ENCODE data around the gene CCDC71L. TPM values are rescaled to one million over a fixed set of nuclear protein-coding genes. Genes with fewer than 3 reads are reported as not detected.

CCDC71L gene
- polyA plus RNA-seq, 1 donor from 2014 or later = 38.3 TPM

- Histone ChIP-seq H3K9me2 (ENCODE audit: insufficient read depth, low read length) (no peaks in the 10 kb centered on the region), H3K27me3 (ENCODE audit: insufficient read depth, low read depth, low read length) (no peaks in the 10 kb centered on the region), H3K9me3 (ENCODE audit: low read length) (no peaks in the 10 kb centered on the region), H3K9ac (ENCODE audit: low read length) (no peak overlapping the region), H3K79me2 (replicated peaks; ENCODE audit: insufficient read depth, low read length) (no peaks in the 10 kb centered on the region), H3K4me2 (ENCODE audit: low read length) (no peak overlapping the region), H3K36me3 (ENCODE audit: insufficient read depth, low read length) (no peaks in the 10 kb centered on the region), H3K27ac (ENCODE audit: low read length) (no peak overlapping the region), H3K4me3 (ENCODE audit: low read length) (no peak overlapping the region), H2AFZ (ENCODE audit: low read depth, low read length) (no peak overlapping the region), H3F3A (ENCODE audit: insufficient read depth, low read length, poor library complexity, severe bottlenecking) (no peaks in the 10 kb centered on the region), H4K20me1 (ENCODE audit: insufficient read depth) (no peaks in the 10 kb centered on the region)
- no peak for TF ChIP-seq RAD21 (conservative IDR thresholded peaks at IDR 0.05)
- TF ChIP-seq EP300 (conservative IDR thresholded peaks at IDR 0.05; ENCODE audit: poor library complexity, severe bottlenecking) = no peak
- TF ChIP-seq EZH2 (IDR thresholded peaks at IDR 0.05; ENCODE audit: borderline replicate concordance, insufficient read depth, low read length, poor library complexity, severe bottlenecking) = no peak
- no peak for TF ChIP-seq MXI1 (conservative IDR thresholded peaks at IDR 0.05; ENCODE audit: poor library complexity, severe bottlenecking)
- TF ChIP-seq TAF1 (IDR thresholded peaks at IDR 0.05; ENCODE audit: low read depth) = no peak
- TF ChIP-seq SMC3 (conservative IDR thresholded peaks at IDR 0.05; ENCODE audit: poor library complexity) = no peak
- TF ChIP-seq, protein P1, sequence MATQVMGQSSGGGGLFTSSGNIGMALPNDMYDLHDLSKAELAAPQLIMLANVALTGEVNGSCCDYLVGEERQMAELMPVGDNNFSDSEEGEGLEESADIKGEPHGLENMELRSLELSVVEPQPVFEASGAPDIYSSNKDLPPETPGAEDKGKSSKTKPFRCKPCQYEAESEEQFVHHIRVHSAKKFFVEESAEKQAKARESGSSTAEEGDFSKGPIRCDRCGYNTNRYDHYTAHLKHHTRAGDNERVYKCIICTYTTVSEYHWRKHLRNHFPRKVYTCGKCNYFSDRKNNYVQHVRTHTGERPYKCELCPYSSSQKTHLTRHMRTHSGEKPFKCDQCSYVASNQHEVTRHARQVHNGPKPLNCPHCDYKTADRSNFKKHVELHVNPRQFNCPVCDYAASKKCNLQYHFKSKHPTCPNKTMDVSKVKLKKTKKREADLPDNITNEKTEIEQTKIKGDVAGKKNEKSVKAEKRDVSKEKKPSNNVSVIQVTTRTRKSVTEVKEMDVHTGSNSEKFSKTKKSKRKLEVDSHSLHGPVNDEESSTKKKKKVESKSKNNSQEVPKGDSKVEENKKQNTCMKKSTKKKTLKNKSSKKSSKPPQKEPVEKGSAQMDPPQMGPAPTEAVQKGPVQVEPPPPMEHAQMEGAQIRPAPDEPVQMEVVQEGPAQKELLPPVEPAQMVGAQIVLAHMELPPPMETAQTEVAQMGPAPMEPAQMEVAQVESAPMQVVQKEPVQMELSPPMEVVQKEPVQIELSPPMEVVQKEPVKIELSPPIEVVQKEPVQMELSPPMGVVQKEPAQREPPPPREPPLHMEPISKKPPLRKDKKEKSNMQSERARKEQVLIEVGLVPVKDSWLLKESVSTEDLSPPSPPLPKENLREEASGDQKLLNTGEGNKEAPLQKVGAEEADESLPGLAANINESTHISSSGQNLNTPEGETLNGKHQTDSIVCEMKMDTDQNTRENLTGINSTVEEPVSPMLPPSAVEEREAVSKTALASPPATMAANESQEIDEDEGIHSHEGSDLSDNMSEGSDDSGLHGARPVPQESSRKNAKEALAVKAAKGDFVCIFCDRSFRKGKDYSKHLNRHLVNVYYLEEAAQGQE (IDR thresholded peaks at IDR 0.05; ENCODE audit: borderline replicate concordance) = no peak
- TF ChIP-seq POLR2AphosphoS5 (IDR thresholded peaks at IDR 0.05) = no peak
- TF ChIP-seq CTCF (IDR thresholded peaks at IDR 0.05; ENCODE audit: poor library complexity, severe bottlenecking) = no peak
These were observed 5.4 kb upstream of the CCDC71L start for GRCh38 chr7:106666353-106666752.

DNA sequence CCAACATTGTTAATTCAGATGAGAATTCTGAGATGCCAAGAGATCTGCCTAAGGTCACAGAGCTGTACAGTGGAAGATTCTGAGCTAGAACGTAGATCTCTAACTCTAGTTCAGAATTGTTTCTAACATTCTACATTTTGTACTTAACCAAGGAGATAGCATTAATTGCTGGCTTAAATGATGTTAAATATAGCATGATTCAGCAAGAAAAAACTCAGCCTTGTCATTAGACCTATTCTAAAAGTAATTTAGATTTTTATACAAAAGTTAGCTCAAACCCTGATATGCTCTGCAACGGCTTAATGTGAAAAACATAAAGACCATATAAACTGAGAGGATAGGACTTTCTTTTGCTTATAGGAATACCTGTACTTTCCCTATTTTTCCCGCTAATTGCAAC lies 3.4 kb upstream of the CCDC71L start:
- TF ChIP-seq, protein P1 (IDR thresholded peaks at IDR 0.05; ENCODE audit: borderline replicate concordance) = no peak
- TF ChIP-seq SMC3 (conservative IDR thresholded peaks at IDR 0.05; ENCODE audit: poor library complexity) (no peak), MXI1 (conservative IDR thresholded peaks at IDR 0.05; ENCODE audit: poor library complexity, severe bottlenecking) (no peak), TAF1 (IDR thresholded peaks at IDR 0.05; ENCODE audit: low read depth) (no peak), EP300 (conservative IDR thresholded peaks at IDR 0.05; ENCODE audit: poor library complexity, severe bottlenecking) (no peak), EZH2 (IDR thresholded peaks at IDR 0.05; ENCODE audit: borderline replicate concordance, insufficient read depth, low read length, poor library complexity, severe bottlenecking) (no peak), CTCF (IDR thresholded peaks at IDR 0.05; ENCODE audit: poor library complexity, severe bottlenecking) (no peak), RAD21 (conservative IDR thresholded peaks at IDR 0.05) (no peak), POLR2AphosphoS5 (IDR thresholded peaks at IDR 0.05) (no peak)
- Histone ChIP-seq H4K20me1 (ENCODE audit: insufficient read depth) (no peaks in the 10 kb centered on the region), H3K36me3 (ENCODE audit: insufficient read depth, low read length) (no peaks in the 10 kb centered on the region), H3K9ac (ENCODE audit: low read length) (no peak overlapping the region), H3F3A (ENCODE audit: insufficient read depth, low read length, poor library complexity, severe bottlenecking) (no peaks in the 10 kb centered on the region), H3K9me2 (ENCODE audit: insufficient read depth, low read length) (no peaks in the 10 kb centered on the region), H3K27me3 (ENCODE audit: insufficient read depth, low read depth, low read length) (no peaks in the 10 kb centered on the region), H2AFZ (ENCODE audit: low read depth, low read length) (no peak overlapping the region), H3K4me2 (ENCODE audit: low read length) (no peak overlapping the region), H3K27ac (ENCODE audit: low read length) (no peak overlapping the region), H3K79me2 (replicated peaks; ENCODE audit: insufficient read depth, low read length) (no peaks in the 10 kb centered on the region), H3K9me3 (ENCODE audit: low read length) (no peaks in the 10 kb centered on the region), H3K4me3 (ENCODE audit: low read length) (no peak overlapping the region)
